IMR-90 (cell line): Measurements from ENCODE around the gene CTAGE15. TPM values are rescaled to one million over a fixed set of nuclear protein-coding genes. Genes with fewer than 3 reads are reported as not detected.
A peak's percentile ranks its signal among the peaks of the same experiment; 100 is the strongest.
"Not testable (repeated sequence)": the region's sequence is repeated elsewhere in the genome, so short reads cannot be mapped to it uniquely, and the experiment has no call there.

Experiments used
- ATAC-seq: fragments of 200-7000 bp; cut with Tn5 transposase; 2 replicates; pipeline ENCODE4 v1.9.1; 2020; ENCODE audit warnings: low read depth, mild to moderate bottlenecking, moderate library complexity
- BruUV-seq: library from RNA; stranded (reverse); fragments of 400-500 nt; replicated peaks from 2 replicates; lab custom pipeline; 2021; lab: Mats Ljungman, UMichigan
- CTCF ChIA-PET: fragments of 300-600 bp; formaldehyde crosslinking; extraction: SDS; loops from one replicate; lab custom pipeline; 2021; ENCODE audit warnings: antibody characterized with exemption; lab: Yijun Ruan, JAX
- POLR2A ChIA-PET: fragments of 300-600 bp; sonication (Branson Sonifier 250); formaldehyde crosslinking; loops from one replicate; lab custom pipeline; 2022; ENCODE audit warnings: antibody characterized with exemption; ENCODE audit not compliant: unreplicated experiment; lab: Charles Lee
- DNase-seq: peaks from one replicate; pipeline ENCODE4 v3.0.0; 2013
- H2AFZ ChIP-seq: replicated peaks from 2 replicates; pipeline ENCODE3; 2013; ENCODE audit warnings: low read length, mild to moderate bottlenecking; ENCODE audit not compliant: poor library complexity
- H2AK5ac ChIP-seq: 2 replicates; pipeline ENCODE4 v1.6.1; 2013; ENCODE audit warnings: low read depth, low read length, inconsistent platforms
- H2AK9ac ChIP-seq: replicated peaks from 2 replicates; pipeline ENCODE3; 2013; ENCODE audit warnings: mild to moderate bottlenecking, low read depth, low read length, moderate library complexity; ENCODE audit not compliant: poor library complexity
- H2BK120ac ChIP-seq: 2 replicates; pipeline ENCODE4 v1.6.1; 2013; ENCODE audit warnings: low read depth, low read length, inconsistent platforms
- H2BK15ac ChIP-seq: 3 replicates; pipeline ENCODE4 v1.6.1; 2013; ENCODE audit warnings: low read depth, low read length, inconsistent platforms
- H2BK20ac ChIP-seq: 2 replicates; pipeline ENCODE4 v1.6.1; 2013; ENCODE audit warnings: low read depth, mild to moderate bottlenecking, inconsistent platforms, low read length, moderate library complexity
- H2BK5ac ChIP-seq: 2 replicates; pipeline ENCODE4 v1.6.1; 2013; ENCODE audit warnings: mild to moderate bottlenecking, low read depth, low read length, inconsistent platforms; ENCODE audit not compliant: poor library complexity, severe bottlenecking
- H3K14ac ChIP-seq: replicated peaks from 2 replicates; pipeline ENCODE4 v1.6.1; 2013; ENCODE audit warnings: low read depth, low read length, inconsistent platforms
- H3K18ac ChIP-seq: 2 replicates; pipeline ENCODE4 v1.6.1; 2013; ENCODE audit warnings: low read depth, low read length, control low read depth
- H3K23ac ChIP-seq: 2 replicates; pipeline ENCODE4 v1.6.1; 2013; ENCODE audit warnings: low read depth, low read length, inconsistent platforms
- H3K27ac ChIP-seq: 2 replicates; pipeline ENCODE4 v1.5.1; 2013; ENCODE audit warnings: mild to moderate bottlenecking, control low read depth, low read length; ENCODE audit not compliant: insufficient read depth
- H3K27me3 ChIP-seq: 2 replicates; pipeline ENCODE4 v1.6.1; 2013; ENCODE audit warnings: low read length; ENCODE audit not compliant: control insufficient read depth, insufficient read depth
- H3K36me3 ChIP-seq: 2 replicates; pipeline ENCODE4 v1.6.1; 2013; ENCODE audit warnings: low read length, mixed read lengths; ENCODE audit not compliant: control insufficient read depth, insufficient read depth
- H3K4ac ChIP-seq: 2 replicates; pipeline ENCODE4 v1.6.1; 2013; ENCODE audit warnings: low read depth, low read length, inconsistent platforms
- H3K4me1 ChIP-seq: 2 replicates; pipeline ENCODE4 v1.6.1; 2013; ENCODE audit warnings: low read length, mixed read lengths; ENCODE audit not compliant: control insufficient read depth, insufficient read depth
- H3K4me2 ChIP-seq: 2 replicates; pipeline ENCODE4 v1.6.1; 2013; ENCODE audit warnings: low read depth, mild to moderate bottlenecking, control low read depth, low read length, moderate library complexity
- H3K4me3 ChIP-seq: 2 replicates; pipeline ENCODE4 v1.5.1; 2013; ENCODE audit warnings: low read depth, mild to moderate bottlenecking, control low read depth, low read length, moderate library complexity; ENCODE audit not compliant: insufficient read depth
- H3K56ac ChIP-seq: 2 replicates; pipeline ENCODE4 v1.6.1; 2013; ENCODE audit warnings: low read length, inconsistent platforms; ENCODE audit not compliant: insufficient read depth; ENCODE audit errors: extremely low read depth
- H3K79me1 ChIP-seq, 2 experiments: 2 replicates each; pipeline ENCODE4 v1.6.1; 2013; ENCODE audit warnings: low read length in 2 of 2, inconsistent platforms in 1 of 2, low read depth in 1 of 2
- H3K9ac ChIP-seq: 2 replicates; pipeline ENCODE4 v1.6.1; 2013; ENCODE audit warnings: low read depth, low read length, control low read depth
- H3K9me1 ChIP-seq: 2 replicates; pipeline ENCODE4 v1.6.1; 2013; ENCODE audit warnings: low read length, inconsistent platforms; ENCODE audit not compliant: insufficient read depth
- H3K9me3 ChIP-seq: 2 replicates; pipeline ENCODE4 v1.6.1; 2013; ENCODE audit warnings: low read length; ENCODE audit not compliant: control insufficient read depth, insufficient read depth
- H4K20me1 ChIP-seq: 2 replicates; pipeline ENCODE4 v1.6.1; 2013; ENCODE audit warnings: low read length, inconsistent platforms; ENCODE audit not compliant: insufficient read depth
- H4K5ac ChIP-seq: 2 replicates; pipeline ENCODE4 v1.6.1; 2013; ENCODE audit warnings: mild to moderate bottlenecking, low read depth, low read length, control low read depth
- H4K8ac ChIP-seq, 2 experiments: 2 replicates each; pipeline ENCODE4 v1.6.1; 2013; ENCODE audit warnings: low read depth in 2 of 2, low read length in 2 of 2, control low read depth in 1 of 2, inconsistent platforms in 1 of 2
- H4K91ac ChIP-seq: 2 replicates; pipeline ENCODE4 v1.6.1; 2013; ENCODE audit warnings: low read depth, low read length, inconsistent platforms; ENCODE audit not compliant: insufficient read depth
- RAD21 ChIP-seq: IDR thresholded peaks from 2 replicates; pipeline ENCODE4 v1.6.1; 2012; ENCODE audit warnings: low read length, improper control_type of control experiment
- WGBS, 2 experiments: methylation state at CpG; one replicate each; pipeline versions ENCODE4 v1.1.5 to v1.1.7; 2013; ENCODE audit warnings: missing lambda C conversion rate in 2 of 2; ENCODE audit not compliant: insufficient read length in 1 of 2; ENCODE audit errors: extremely low coverage in 2 of 2; 5-methylcytosine and 5-hydroxymethylcytosine counted together
- dilution Hi-C: fragments of 300-500 bp; cut with HindIII; formaldehyde crosslinking; loops from one replicate; pipeline ENCODE4 v1.14.3; 2018; ENCODE audit warnings: low sequenced_read_pairs; ENCODE audit not compliant: unreplicated experiment
- in situ Hi-C: fragments of 300-500 bp; cut with MboI; formaldehyde crosslinking; loops from 3 replicates; pipeline ENCODE4 v1.14.3; 2019; ENCODE audit warnings: low sequenced_read_pairs, inconsistent platforms, mixed read lengths
- intact Hi-C: fragments of 100-400 bp; cut with micrococcal nuclease; formaldehyde crosslinking; loops from 2 replicates; pipeline ENCODE4 v1.10.0; 2022
- polyA plus RNA-seq, 3 experiments: library from polyadenylated mRNA; depleted of rRNA; stranded (reverse); fragments of >200 nt; gene quantifications; 2 replicates each; pipeline ENCODE4 v1.2.3, GENCODE V29; 2012; ENCODE audit warnings: low replicate concordance in 1 of 3
- total RNA-seq: library from RNA; depleted of rRNA; stranded (reverse); fragments of >200 nt; gene quantifications from 2 replicates; pipeline ENCODE4 v1.2.3, GENCODE V29; 2012
- TF ChIP-seq, protein P1 (sequence below): conservative IDR thresholded peaks from 2 replicates; pipeline ENCODE4 v1.5.1; 2012; ENCODE audit warnings: mild to moderate bottlenecking, low read depth, low read length, improper control_type of control experiment

CTAGE15 gene
- total and polyA plus RNA-seq, 2 of the 4 experiments (the other 2 are of a cell fraction): not detected

GRCh38 chr7:143563306-143563705 is 8.3 kb upstream of the CTAGE15 start:
- H4K5ac ChIP-seq, H3K9me1 ChIP-seq, H4K20me1 ChIP-seq, H2BK20ac ChIP-seq, dilution Hi-C loops, H4K8ac ChIP-seq, H3K4me1 ChIP-seq, POLR2A ChIA-PET, H2AFZ ChIP-seq, H3K4me2 ChIP-seq, BruUV-seq, H2BK5ac ChIP-seq, DNase-seq, H2AK9ac ChIP-seq, H3K23ac ChIP-seq, H3K79me1 ChIP-seq, H3K27ac ChIP-seq, intact Hi-C loops, H3K27me3 ChIP-seq, H3K36me3 ChIP-seq, H3K9ac ChIP-seq, CTCF ChIA-PET, H3K4me3 ChIP-seq, H3K18ac ChIP-seq, H2BK120ac ChIP-seq, H3K9me3 ChIP-seq, H3K14ac ChIP-seq, H2BK15ac ChIP-seq, H3K56ac ChIP-seq, H4K91ac ChIP-seq, H2AK5ac ChIP-seq, in situ Hi-C loops, H3K4ac ChIP-seq: not testable (repeated sequence)
- no CpG with 5 or more reads among the region's 6 CpGs for WGBS, 2 experiments
- TF ChIP-seq, protein P1, sequence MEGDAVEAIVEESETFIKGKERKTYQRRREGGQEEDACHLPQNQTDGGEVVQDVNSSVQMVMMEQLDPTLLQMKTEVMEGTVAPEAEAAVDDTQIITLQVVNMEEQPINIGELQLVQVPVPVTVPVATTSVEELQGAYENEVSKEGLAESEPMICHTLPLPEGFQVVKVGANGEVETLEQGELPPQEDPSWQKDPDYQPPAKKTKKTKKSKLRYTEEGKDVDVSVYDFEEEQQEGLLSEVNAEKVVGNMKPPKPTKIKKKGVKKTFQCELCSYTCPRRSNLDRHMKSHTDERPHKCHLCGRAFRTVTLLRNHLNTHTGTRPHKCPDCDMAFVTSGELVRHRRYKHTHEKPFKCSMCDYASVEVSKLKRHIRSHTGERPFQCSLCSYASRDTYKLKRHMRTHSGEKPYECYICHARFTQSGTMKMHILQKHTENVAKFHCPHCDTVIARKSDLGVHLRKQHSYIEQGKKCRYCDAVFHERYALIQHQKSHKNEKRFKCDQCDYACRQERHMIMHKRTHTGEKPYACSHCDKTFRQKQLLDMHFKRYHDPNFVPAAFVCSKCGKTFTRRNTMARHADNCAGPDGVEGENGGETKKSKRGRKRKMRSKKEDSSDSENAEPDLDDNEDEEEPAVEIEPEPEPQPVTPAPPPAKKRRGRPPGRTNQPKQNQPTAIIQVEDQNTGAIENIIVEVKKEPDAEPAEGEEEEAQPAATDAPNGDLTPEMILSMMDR: 0 out of 2 replicates have a peak, but pooled peaks have one; percentile 11
- 0 out of 2 replicates have a peak, but pooled peaks have one; percentile 8 for TF ChIP-seq RAD21
- ATAC-seq: peak; percentile 97

DNA sequence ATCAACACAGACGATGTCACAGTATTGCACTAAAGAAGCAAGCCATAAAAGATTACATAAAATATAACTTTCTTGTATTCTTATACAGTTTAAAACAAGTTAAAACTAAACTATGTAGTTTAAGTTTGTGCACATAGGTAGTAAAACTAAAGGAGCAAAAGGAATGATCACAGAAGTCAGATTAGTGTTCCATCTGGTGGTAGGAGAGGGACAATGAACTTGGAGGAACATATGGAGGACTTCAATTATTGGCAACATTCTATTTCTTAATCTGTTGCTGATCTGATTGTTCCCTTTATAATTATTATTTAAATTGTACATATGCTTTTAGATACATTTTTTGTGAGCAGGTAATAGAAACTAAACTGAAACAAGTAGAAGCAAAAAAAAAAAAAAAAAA is 5.6 kb upstream of the CTAGE15 start:
- dilution Hi-C loops, H2BK120ac ChIP-seq, H4K91ac ChIP-seq, CTCF ChIA-PET, H3K4ac ChIP-seq, H4K20me1 ChIP-seq, H3K4me1 ChIP-seq, H3K9ac ChIP-seq, H2BK15ac ChIP-seq, H3K4me2 ChIP-seq, H3K23ac ChIP-seq, intact Hi-C loops, BruUV-seq, H2AK9ac ChIP-seq, H3K9me1 ChIP-seq, H2BK5ac ChIP-seq, H3K9me3 ChIP-seq, H3K27me3 ChIP-seq, DNase-seq, H4K8ac ChIP-seq, H3K4me3 ChIP-seq, H2AFZ ChIP-seq, H3K27ac ChIP-seq, H2AK5ac ChIP-seq, H3K79me1 ChIP-seq, H3K18ac ChIP-seq, H2BK20ac ChIP-seq, ATAC-seq, H3K36me3 ChIP-seq, H3K14ac ChIP-seq, H3K56ac ChIP-seq, in situ Hi-C loops, POLR2A ChIA-PET, H4K5ac ChIP-seq: not testable (repeated sequence)
- no CpG with 5 or more reads among the region's 1 CpG for WGBS, 2 experiments
